BJ (cell line): ENCODE results near the gene IFIT5. TPM values are rescaled to one million over a fixed set of nuclear protein-coding genes. Genes with fewer than 3 reads are reported as not detected.
A peak's percentile ranks its signal among the peaks of the same experiment; 100 is the strongest.

Experiments used
- CTCF ChIA-PET: fragments of 350-600 bp; formaldehyde crosslinking; extraction: SDS; loops from one replicate; lab custom pipeline; 2021; ENCODE audit warnings: antibody characterized with exemption, inconsistent platforms; lab: Yijun Ruan, JAX
- POLR2A ChIA-PET: fragments of 300-600 bp; sonication (Branson Sonifier 250); formaldehyde crosslinking; extraction: SDS; loops from one replicate; lab custom pipeline; 2021; ENCODE audit warnings: antibody characterized with exemption; lab: Charles Lee
- DNase-seq: peaks from one replicate; pipeline ENCODE4 v3.0.0-alpha.2; 2011; ENCODE audit warnings: low read depth
- H3K27me3 ChIP-seq: 2 replicates; pipeline ENCODE4 v1.6.0; 2011; ENCODE audit warnings: low read length; ENCODE audit not compliant: control insufficient read depth, insufficient read depth
- H3K36me3 ChIP-seq: 2 replicates; pipeline ENCODE4 v1.5.1; 2011; ENCODE audit warnings: low read length; ENCODE audit not compliant: control insufficient read depth, insufficient read depth
- H3K4me3 ChIP-seq: 2 replicates; pipeline ENCODE4 v1.5.1; 2011; ENCODE audit warnings: low read depth, mild to moderate bottlenecking, control low read depth, low read length
- polyA plus RNA-seq: library from polyadenylated mRNA; depleted of rRNA; stranded (reverse); fragments of >200 nt; gene quantifications from 2 replicates; pipeline ENCODE4 v1.2.3, GENCODE V29; 2011
- TF ChIP-seq, protein P1 (sequence below): IDR thresholded peaks from 2 replicates; pipeline ENCODE4 v1.5.1; 2011; ENCODE audit warnings: low read depth, mild to moderate bottlenecking, control low read depth, inconsistent platforms, low read length, moderate library complexity; ENCODE audit not compliant: insufficient read depth

The IFIT5 gene
- polyA plus RNA-seq, 1 experiment: 6.5 TPM

DNA sequence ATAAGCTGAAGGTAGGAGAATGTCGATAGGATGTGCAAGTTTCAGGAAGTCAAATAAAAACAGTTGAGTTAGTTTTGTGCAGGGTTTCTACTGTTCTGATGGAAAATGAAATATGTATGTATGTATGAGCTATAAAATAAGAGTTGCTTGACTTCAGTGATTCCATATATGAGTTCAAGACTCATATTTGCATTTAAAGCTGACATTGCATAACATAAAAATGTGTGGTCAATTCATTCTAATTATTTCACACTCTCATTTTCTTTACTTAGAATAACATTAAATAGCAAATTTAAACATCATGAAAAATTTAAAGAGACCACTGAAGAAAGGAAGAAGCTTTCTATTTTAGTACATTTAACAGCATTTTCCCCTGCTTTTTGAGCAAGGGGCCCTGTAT lies 37.8 kb downstream of the IFIT5 start:
- Histone ChIP-seq H3K27me3 (no peaks in the 10 kb centered on the region), H3K4me3 (no peak overlapping the region), H3K36me3 (no peaks in the 10 kb centered on the region)
- TF ChIP-seq, protein P1, sequence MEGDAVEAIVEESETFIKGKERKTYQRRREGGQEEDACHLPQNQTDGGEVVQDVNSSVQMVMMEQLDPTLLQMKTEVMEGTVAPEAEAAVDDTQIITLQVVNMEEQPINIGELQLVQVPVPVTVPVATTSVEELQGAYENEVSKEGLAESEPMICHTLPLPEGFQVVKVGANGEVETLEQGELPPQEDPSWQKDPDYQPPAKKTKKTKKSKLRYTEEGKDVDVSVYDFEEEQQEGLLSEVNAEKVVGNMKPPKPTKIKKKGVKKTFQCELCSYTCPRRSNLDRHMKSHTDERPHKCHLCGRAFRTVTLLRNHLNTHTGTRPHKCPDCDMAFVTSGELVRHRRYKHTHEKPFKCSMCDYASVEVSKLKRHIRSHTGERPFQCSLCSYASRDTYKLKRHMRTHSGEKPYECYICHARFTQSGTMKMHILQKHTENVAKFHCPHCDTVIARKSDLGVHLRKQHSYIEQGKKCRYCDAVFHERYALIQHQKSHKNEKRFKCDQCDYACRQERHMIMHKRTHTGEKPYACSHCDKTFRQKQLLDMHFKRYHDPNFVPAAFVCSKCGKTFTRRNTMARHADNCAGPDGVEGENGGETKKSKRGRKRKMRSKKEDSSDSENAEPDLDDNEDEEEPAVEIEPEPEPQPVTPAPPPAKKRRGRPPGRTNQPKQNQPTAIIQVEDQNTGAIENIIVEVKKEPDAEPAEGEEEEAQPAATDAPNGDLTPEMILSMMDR: no peak
- ChIA-PET CTCF (interaction anchor here (0.8 to 1.2 kb wide), 3 partner anchors 26 to 102 kb away, joined by 3 read pairs; no protein-coding TSS in a partner anchor), POLR2A (no interaction called here)
- DNase-seq: no peak

DNA sequence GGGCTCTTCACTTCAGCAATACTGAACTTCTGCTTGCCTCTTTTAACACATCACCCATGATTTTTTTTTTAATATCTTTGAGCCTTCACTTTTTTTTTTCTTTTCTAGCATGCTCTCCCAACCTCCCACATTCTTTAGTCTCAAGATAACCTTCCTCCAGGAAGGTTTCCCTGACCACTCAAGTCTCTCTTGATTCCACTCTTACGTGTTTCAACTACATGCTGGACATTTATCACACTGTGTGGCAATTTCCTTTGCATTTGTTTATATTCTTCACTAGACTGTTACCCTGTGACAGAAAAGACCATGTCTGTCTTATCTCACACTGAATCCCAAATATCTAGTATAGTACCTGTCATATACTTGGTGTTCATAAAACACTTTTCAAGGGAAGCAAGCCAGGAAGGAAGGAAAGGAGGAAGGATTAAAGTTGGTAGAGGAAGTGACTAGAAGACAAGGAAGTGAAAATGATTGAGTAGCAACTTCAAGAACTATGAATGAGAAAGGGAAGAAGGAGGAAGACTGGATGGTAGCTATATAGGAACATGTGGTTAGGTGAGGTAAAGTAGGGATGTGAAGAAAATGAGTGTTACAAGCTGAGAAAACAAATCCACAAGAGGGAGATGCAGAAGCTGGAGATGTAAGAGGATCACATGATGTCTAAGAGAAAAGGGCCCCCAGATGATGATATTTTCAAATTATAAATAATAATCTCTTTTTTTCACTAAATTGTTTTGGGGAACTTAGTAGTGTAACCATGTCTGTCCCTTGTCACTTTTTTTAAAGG lies 40.4 kb downstream of the IFIT5 start:
- Histone ChIP-seq H3K36me3 (no peaks in the 10 kb centered on the region), H3K4me3 (no peak overlapping the region), H3K27me3 (no peaks in the 10 kb centered on the region)
- TF ChIP-seq, protein P1: no peak
- no peak for DNase-seq
- POLR2A ChIA-PET: no interaction called here
- CTCF ChIA-PET: no interaction called here

DNA sequence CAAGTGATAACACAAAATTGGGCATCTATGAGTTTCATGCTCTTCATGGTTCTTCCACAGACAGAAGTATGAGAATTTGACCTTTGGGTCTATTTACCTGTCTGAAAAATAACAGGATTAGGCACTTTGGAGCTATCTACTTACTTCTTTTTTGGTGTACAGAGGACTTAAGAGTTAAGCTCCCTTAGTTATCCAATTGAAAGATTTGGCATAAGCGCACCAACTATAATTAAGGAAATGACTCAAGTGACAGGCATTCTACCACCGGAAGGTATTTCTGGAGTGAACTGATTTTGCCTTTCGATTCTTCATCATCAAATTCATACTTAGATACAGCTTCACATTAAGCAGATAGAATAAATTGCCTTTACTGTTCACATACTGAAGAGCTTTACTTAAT lies 43.9 kb downstream of the IFIT5 start:
- no peak overlapping the region for H3K4me3 ChIP-seq
- no peaks in the 10 kb centered on the region for H3K27me3 ChIP-seq
- peak; percentile 38 for DNase-seq
- ChIA-PET POLR2A (interaction anchor here (0.6 kb wide), 1 partner anchor 74 kb away, joined by 3 read pairs; no protein-coding TSS in a partner anchor), CTCF (interaction anchor here (1.6 kb wide), 1 partner anchor 31 kb away, joined by 3 read pairs; no protein-coding TSS in a partner anchor)
- no peaks in the 10 kb centered on the region for H3K36me3 ChIP-seq
- TF ChIP-seq, protein P1: no peak

DNA sequence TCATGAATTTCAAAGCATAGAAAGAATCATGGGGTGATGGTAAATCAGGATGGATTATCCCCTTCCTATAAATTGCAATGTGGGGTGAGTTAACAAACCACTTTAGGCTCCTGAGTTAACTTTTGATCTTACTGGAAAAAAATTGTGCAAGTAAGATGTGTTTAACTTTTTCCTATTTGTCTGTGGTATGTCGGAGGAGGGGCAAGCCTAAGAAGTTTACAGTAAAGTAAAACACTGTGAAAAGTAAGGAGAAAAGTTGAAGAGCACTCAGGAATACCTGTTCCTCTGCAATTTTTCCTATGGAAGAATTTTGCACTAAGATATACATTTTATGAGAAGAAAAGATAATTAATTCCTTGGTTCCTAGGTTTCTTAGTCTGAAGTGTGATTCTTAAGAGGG lies 44.4 kb downstream of the IFIT5 start:
- H3K4me3 ChIP-seq: no peak overlapping the region
- H3K27me3 ChIP-seq: no peaks in the 10 kb centered on the region
- no peak for DNase-seq
- CTCF ChIA-PET: interaction anchor here (0.6 to 1.6 kb wide), 2 partner anchors 10 to 32 kb away, joined by 3 read pairs; no protein-coding TSS in a partner anchor
- H3K36me3 ChIP-seq: no peaks in the 10 kb centered on the region
- POLR2A ChIA-PET: no interaction called here
- TF ChIP-seq, protein P1: no peak

DNA sequence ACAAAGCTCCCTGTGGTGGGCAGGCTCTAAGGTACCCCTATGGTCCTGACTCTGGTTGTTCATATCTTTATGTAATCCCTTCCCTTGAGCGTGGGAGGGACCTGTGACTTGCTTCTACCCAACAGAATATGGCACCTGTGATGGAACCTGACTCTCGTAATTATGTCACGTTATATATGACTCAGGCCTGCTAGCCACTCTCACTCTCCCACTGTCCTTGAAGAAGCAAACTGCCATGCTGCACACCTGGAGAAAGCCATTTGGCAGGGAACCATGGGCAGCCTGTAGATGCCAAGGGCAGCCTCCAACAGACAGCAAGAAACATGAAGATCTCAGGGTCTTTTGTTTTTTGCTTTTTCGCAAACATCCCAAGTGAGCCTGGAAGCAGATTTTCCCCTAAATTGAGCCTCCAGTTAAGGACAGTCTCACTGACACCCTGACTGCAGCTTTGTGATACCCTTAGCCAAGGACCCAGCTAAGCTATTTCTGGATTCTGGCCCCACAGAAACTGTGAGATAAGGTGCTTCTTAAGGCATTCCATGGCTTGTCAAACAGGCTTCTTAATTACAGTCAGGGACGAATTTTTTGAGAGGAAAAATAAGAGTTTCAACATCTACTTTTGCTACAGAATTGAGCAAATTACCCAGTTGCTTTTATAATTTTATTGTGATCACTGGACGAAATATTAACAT lies 49.6 kb downstream of the IFIT5 start:
- no peak for DNase-seq
- H3K4me3 ChIP-seq: no peak overlapping the region
- TF ChIP-seq, protein P1: no peak
- POLR2A ChIA-PET: no interaction called here
- H3K27me3 ChIP-seq: no peaks in the 10 kb centered on the region
- H3K36me3 ChIP-seq: no peaks in the 10 kb centered on the region
- CTCF ChIA-PET: no interaction called here
